Lung (tissue), 12 donors: Measurements from ENCODE around the gene ATF3. TPM values are rescaled to one million over a fixed set of nuclear protein-coding genes. Genes with fewer than 3 reads are reported as not detected.

ENCODE experiments used
- ATAC-seq: fragments of 200-7000 bp; cut with Tn5 transposase; one replicate; pipeline ENCODE4 v1.9.1; 2020; ENCODE audit warnings: moderate number of reproducible peaks; ENCODE audit not compliant: insufficient read depth, low FRiP score
- DNase-seq, 3 donors: peaks; one replicate each; pipeline ENCODE4 v3.0.0-alpha.2; 2013 to 2017
- H3K27ac ChIP-seq, 2 donors: one replicate each; pipeline ENCODE4 v1.5.1; 2013; ENCODE audit warnings: mild to moderate bottlenecking in 2 of 2, moderate library complexity in 2 of 2, control low read depth in 1 of 2, inconsistent platforms in 1 of 2, low read depth in 1 of 2, low read length in 1 of 2
- H3K27me3 ChIP-seq, 3 donors: one replicate each; pipeline ENCODE4 v1.5.1; 2013; ENCODE audit warnings: low read length in 2 of 3; ENCODE audit not compliant: control insufficient read depth in 3 of 3, insufficient read depth in 3 of 3
- H3K36me3 ChIP-seq, 4 donors: one replicate each; pipeline ENCODE4 v1.5.1; 2013; ENCODE audit warnings: low read length in 4 of 4, mild to moderate bottlenecking in 1 of 4, moderate library complexity in 1 of 4; ENCODE audit not compliant: control insufficient read depth in 4 of 4, insufficient read depth in 4 of 4
- H3K4me1 ChIP-seq, 5 donors: one replicate each; pipeline ENCODE4 v1.5.1; 2013; ENCODE audit warnings: low read length in 5 of 5, mild to moderate bottlenecking in 2 of 5, moderate library complexity in 1 of 5; ENCODE audit not compliant: control insufficient read depth in 5 of 5, insufficient read depth in 5 of 5
- H3K4me3 ChIP-seq: one replicate; pipeline ENCODE4 v1.5.1; 2013; ENCODE audit warnings: mild to moderate bottlenecking, control low read depth, moderate library complexity
- H3K9ac ChIP-seq, 2 donors: one replicate each; pipeline ENCODE4 v1.5.1; 2013; ENCODE audit warnings: low read length in 2 of 2, control low read depth in 1 of 2; ENCODE audit not compliant: insufficient read depth in 1 of 2
- H3K9me3 ChIP-seq, 4 donors: one replicate each; pipeline ENCODE4 v1.5.1; 2013; ENCODE audit warnings: low read length in 3 of 4, mild to moderate bottlenecking in 1 of 4, moderate library complexity in 1 of 4; ENCODE audit not compliant: control insufficient read depth in 4 of 4, insufficient read depth in 3 of 4
- WGBS, 2 donors: extraction: QIAGEN DNeasy Blood & Tissue Kit; methylation state at CpG; one replicate each; pipeline ENCODE4 v1.1.7; 2013; 5-methylcytosine and 5-hydroxymethylcytosine counted together
- polyA plus RNA-seq, 2 donors: library from polyadenylated mRNA; stranded (reverse); fragments of 200-250 nt; gene quantifications; one replicate each; pipeline ENCODE4 v1.2.1, GENCODE V29; 2013
- total RNA-seq, 2 donors: library from RNA; depleted of rRNA in 1 of 2; stranded (reverse); fragments of >200 nt in 1 of 2; gene quantifications; one replicate each; pipeline ENCODE4 v1.2.1, GENCODE V29; 2014 to 2021
- TF ChIP-seq, protein P1 (sequence below): IDR thresholded peaks from 2 replicates; pipeline ENCODE4 v1.5.1; 2012; ENCODE audit warnings: mild to moderate bottlenecking; ENCODE audit errors: control extremely low read depth, extremely low read depth
- donor health status: control.
- donor health status: control.
- donor health status: Bipolar disorder and iron deficiency.
- donor health status: healthy.
- donor health status: DM: yes; HTN: yes; CAD: no.

ATF3 gene
- total and polyA plus RNA-seq, 4 donors: 15.9 to 44.1 (median 24.4) TPM

DNA sequence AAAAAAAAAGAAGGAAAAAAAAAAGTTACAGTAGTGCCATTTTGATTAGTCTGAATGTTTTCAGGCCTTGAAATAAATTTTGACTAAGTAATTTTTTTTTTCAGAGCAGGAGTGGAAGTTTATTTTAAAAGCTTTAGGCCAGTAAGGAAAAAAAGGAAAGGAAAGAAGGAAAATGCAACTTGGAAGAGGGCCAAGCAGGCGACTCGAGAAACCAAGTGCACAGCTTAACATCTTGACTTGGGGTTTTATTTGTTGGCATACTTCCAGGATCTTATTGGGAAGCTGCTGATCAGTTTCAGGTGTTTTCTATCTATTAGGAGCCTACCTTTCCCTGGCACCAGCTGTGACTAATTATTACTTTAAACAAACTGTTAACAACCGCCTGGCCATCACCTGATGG lies 41.7 kb downstream of the ATF3 start:
- no peaks in the 10 kb centered on the region for H3K36me3 ChIP-seq
- H3K4me1 ChIP-seq: peaks cover 0 to 17% (median 0%) of the 10 kb centered on the region in 5 donors
- TF ChIP-seq, protein P1, sequence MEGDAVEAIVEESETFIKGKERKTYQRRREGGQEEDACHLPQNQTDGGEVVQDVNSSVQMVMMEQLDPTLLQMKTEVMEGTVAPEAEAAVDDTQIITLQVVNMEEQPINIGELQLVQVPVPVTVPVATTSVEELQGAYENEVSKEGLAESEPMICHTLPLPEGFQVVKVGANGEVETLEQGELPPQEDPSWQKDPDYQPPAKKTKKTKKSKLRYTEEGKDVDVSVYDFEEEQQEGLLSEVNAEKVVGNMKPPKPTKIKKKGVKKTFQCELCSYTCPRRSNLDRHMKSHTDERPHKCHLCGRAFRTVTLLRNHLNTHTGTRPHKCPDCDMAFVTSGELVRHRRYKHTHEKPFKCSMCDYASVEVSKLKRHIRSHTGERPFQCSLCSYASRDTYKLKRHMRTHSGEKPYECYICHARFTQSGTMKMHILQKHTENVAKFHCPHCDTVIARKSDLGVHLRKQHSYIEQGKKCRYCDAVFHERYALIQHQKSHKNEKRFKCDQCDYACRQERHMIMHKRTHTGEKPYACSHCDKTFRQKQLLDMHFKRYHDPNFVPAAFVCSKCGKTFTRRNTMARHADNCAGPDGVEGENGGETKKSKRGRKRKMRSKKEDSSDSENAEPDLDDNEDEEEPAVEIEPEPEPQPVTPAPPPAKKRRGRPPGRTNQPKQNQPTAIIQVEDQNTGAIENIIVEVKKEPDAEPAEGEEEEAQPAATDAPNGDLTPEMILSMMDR: no peak
- H3K9me3 ChIP-seq: peaks cover 0 to 3% (median 0%) of the 10 kb centered on the region in 4 donors
- peaks cover 0 to 2% (median 0%) of the 10 kb centered on the region in 3 donors for H3K27me3 ChIP-seq
- H3K27ac ChIP-seq: no peak overlapping the region
- ATAC-seq: no peak
- DNase-seq: peak in 2 of 3 donors; percentile 51 to 63
- no peak overlapping the region for H3K4me3 ChIP-seq
- no peak overlapping the region for H3K9ac ChIP-seq
- WGBS, 2 donors: 34 to 36% methylated on average over 3 of the region's 3 CpGs

DNA sequence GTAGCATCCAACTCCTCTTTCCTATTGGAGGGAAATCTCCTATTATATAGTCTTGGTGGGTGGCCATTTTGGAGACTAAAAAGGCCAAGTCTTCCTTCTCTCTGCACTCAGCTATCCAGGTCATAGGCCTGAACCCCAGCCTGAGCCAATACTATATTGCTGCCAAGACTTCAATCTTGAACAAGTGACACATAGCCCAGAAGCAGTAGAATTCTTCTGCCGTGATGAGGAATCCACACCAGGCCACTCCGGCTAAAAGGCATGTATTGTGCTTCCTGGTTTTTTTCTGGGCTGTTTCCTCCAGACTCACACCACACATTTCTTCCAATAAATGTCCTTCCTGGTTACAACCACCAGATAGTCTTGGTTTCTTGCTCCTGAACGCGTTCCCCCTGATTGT lies 43.0 kb downstream of the ATF3 start:
- Histone ChIP-seq H3K9ac (no peak overlapping the region), H3K27me3 (peaks cover 0 to 2% (median 0%) of the 10 kb centered on the region in 3 donors), H3K27ac (no peak overlapping the region), H3K36me3 (no peaks in the 10 kb centered on the region), H3K4me3 (no peak overlapping the region), H3K9me3 (peaks cover 0 to 2% (median 0%) of the 10 kb centered on the region in 4 donors), H3K4me1 (peaks cover 0 to 14% (median 0%) of the 10 kb centered on the region in 5 donors)
- TF ChIP-seq, protein P1: no peak
- ATAC-seq (no peak), DNase-seq (no peak)
- 85 to 94% methylated on average over 4 of the region's 4 CpGs for WGBS, 2 donors

DNA sequence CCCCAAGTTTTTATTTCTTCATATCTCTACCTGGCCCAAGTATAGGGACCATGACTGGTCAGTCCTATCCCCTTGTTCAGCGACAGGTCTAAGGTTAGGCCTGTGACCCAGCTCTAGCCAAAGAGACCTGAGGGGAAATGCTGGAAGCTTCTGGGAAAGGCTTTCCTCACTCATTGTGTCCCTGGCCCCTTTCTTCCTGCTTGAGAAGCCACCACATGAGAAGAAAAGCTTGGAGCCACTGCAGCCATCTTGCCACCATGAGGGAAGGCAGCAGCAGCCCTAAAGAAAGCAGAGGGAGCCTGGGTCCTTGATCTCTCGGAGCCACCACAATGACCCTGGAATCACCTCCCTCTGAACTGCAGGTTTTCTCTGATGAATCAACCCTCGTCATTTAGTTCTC lies 43.4 kb downstream of the ATF3 start:
- no peaks in the 10 kb centered on the region for H3K36me3 ChIP-seq
- DNase-seq (no peak), ATAC-seq (no peak)
- TF ChIP-seq, protein P1: no peak
- H3K27ac ChIP-seq: no peak overlapping the region
- peaks cover 0 to 14% (median 0%) of the 10 kb centered on the region in 5 donors for H3K4me1 ChIP-seq
- WGBS, 2 donors: 96% methylated on average over 3 of the region's 3 CpGs
- no peak overlapping the region for H3K9ac ChIP-seq
- H3K4me3 ChIP-seq: no peak overlapping the region
- no peaks in the 10 kb centered on the region for H3K27me3 ChIP-seq
- H3K9me3 ChIP-seq: no peaks in the 10 kb centered on the region

DNA sequence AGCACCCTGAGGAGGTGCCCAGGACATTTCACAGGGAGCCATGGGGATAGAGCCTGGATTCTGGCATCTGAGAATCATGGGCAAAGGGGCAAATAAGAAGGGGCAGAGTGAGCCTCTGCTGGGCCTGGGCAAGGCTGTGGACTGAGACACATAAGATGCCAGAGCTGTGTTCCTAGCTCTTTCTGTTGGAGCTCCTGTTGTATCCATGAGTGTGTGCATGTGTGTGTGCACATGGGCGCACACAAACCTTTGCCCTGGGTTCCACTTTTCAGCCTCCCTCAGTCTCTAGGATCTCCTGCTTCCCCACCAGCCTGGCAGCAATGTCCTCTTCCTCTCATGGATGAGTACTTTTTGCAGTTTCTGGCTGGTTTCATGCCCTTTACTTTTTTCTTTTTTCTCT lies 44.0 kb downstream of the ATF3 start:
- TF ChIP-seq, protein P1: no peak
- no peak for ATAC-seq
- 94 to 100% methylated on average over 1 of the region's 1 CpG for WGBS, 2 donors

More for the DNA sequence above, 44.0 kb downstream of the ATF3 start:
- no peak overlapping the region for H3K9ac ChIP-seq
- H3K36me3 ChIP-seq: peaks cover 0 to 2% (median 0%) of the 10 kb centered on the region in 4 donors
- peaks cover 0 to 14% (median 0%) of the 10 kb centered on the region in 5 donors for H3K4me1 ChIP-seq
- H3K4me3 ChIP-seq: no peak overlapping the region
- no peaks in the 10 kb centered on the region for H3K27me3 ChIP-seq
- H3K27ac ChIP-seq: no peak overlapping the region
- no peaks in the 10 kb centered on the region for H3K9me3 ChIP-seq
- DNase-seq: no peak
